Testis (tissue), 3 donors: ENCODE results near the gene NRCAM. TPM values are rescaled to one million over a fixed set of nuclear protein-coding genes. Genes with fewer than 3 reads are reported as not detected.

Experiments
- DNase-seq: peaks from one replicate; pipeline ENCODE4 v3.0.0-alpha.2; 2019
- H3K27ac ChIP-seq, 2 donors: fragments of 200-600 bp; sonication (generic); one replicate each; pipeline ENCODE4 v1.5.1; 2019
- H3K27me3 ChIP-seq: fragments of 200-600 bp; sonication (generic); one replicate; pipeline ENCODE4 v1.5.1; 2019
- H3K36me3 ChIP-seq: fragments of 200-600 bp; sonication (generic); one replicate; pipeline ENCODE4 v1.5.1; 2017; ENCODE audit warnings: low read depth; ENCODE audit errors: missing control alignments
- H3K4me1 ChIP-seq: fragments of 200-600 bp; sonication (generic); one replicate; pipeline ENCODE4 v1.5.1; 2019
- H3K4me3 ChIP-seq, 2 donors: fragments of 200-600 bp; sonication (generic); one replicate each; pipeline ENCODE4 v1.5.1; 2017 to 2019
- H3K9me3 ChIP-seq: fragments of 200-600 bp; sonication (generic); one replicate; pipeline ENCODE4 v1.5.1; 2017
- CTCF ChIP-seq, 3 experiments: fragments of 450-650 bp in 2 of 3; fragments of 200-600 bp in 1 of 3; sonication (generic) in 1 of 3; IDR thresholded peaks; one replicate each; pipeline ENCODE4 v1.5.1; 2016 to 2019; ENCODE audit warnings: antibody characterized with exemption in 3 of 3, mild to moderate bottlenecking in 2 of 3, moderate library complexity in 1 of 3
- POLR2A ChIP-seq: fragments of 450-650 bp; IDR thresholded peaks from one replicate; pipeline ENCODE4 v1.6.1; 2017; ENCODE audit warnings: antibody characterized with exemption, mild to moderate bottlenecking, moderate library complexity
- WGBS, 2 donors: methylation state at CpG; one replicate each; pipeline ENCODE4 v1.1.5; 2018; 5-methylcytosine and 5-hydroxymethylcytosine counted together
- intact Hi-C: fragments of 100-400 bp; cut with DNase I; formaldehyde crosslinking; loops from one replicate; pipeline ENCODE4 v1.15.1; 2023; ENCODE audit warnings: low total_unique reads
- polyA plus RNA-seq: library from polyadenylated mRNA; stranded (reverse); fragments of 350-450 nt; fragmentation: Illumina TruSeq; extraction: RNeasy Lipid Tissue Mini Kit (QIAGEN cat#74804); gene quantifications from one replicate; pipeline ENCODE4 v1.2.3, GENCODE V29; 2014; ENCODE audit warnings: low read depth, low replicate concordance; ENCODE audit not compliant: insufficient read depth
- total RNA-seq, 2 donors: library from RNA; depleted of rRNA; stranded (reverse); fragments of >200 nt; gene quantifications; one replicate each; pipeline ENCODE4 v1.2.3, GENCODE V29; 2016

The NRCAM gene
- total and polyA plus RNA-seq, 3 donors from 2014 or later = 7.4 to 11.4 (median 7.6) TPM

- WGBS, 2 donors = 81 to 83% methylated on average over 9 of the region's 9 CpGs
- TF ChIP-seq CTCF (IDR thresholded peaks at IDR 0.05) = no peak
- TF ChIP-seq POLR2A = no peak
- Histone ChIP-seq H3K36me3 (no peaks in the 10 kb centered on the region), H3K27me3 (no peaks in the 10 kb centered on the region), H3K4me3 (no peak overlapping the region), H3K9me3 (no peaks in the 10 kb centered on the region), H3K27ac (no peak overlapping the region), H3K4me1 (no peaks in the 10 kb centered on the region)
- no peak for DNase-seq
- intact Hi-C loops = no loop called here
These were observed 169.8 kb downstream of the NRCAM start for GRCh38 chr7:108286290-108286904.

DNA sequence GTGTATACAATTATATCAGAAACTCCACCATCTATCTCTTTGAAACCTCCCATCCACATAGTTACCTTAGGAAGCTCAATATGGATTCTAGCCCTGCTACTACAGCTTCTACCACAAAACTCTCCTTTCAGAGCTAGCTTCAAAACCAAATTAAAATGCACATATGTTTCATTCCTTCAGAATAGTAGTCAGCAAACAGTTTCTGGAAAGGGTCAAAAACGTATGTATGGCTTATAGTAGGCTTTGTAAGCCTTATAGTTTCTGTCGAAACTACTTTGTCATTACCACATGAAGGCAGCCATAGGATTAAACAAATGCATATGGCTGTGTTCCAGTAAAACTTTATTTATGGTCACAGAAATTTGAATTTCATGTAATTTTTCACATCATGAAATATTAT is 170.5 kb downstream of the NRCAM start:
- no peak overlapping the region for H3K27ac ChIP-seq
- no peaks in the 10 kb centered on the region for H3K36me3 ChIP-seq
- H3K27me3 ChIP-seq = no peaks in the 10 kb centered on the region
- H3K9me3 ChIP-seq = no peaks in the 10 kb centered on the region
- no peak for DNase-seq
- TF ChIP-seq CTCF (IDR thresholded peaks at IDR 0.05) = no peak
- TF ChIP-seq POLR2A = no peak
- intact Hi-C loops = no loop called here
- H3K4me3 ChIP-seq = no peak overlapping the region
- H3K4me1 ChIP-seq = no peaks in the 10 kb centered on the region
- 78 to 92% methylated on average over 2 of the region's 2 CpGs for WGBS, 2 donors

- intact Hi-C loops = no loop called here
These were observed 171.2 kb downstream of the NRCAM start for GRCh38 chr7:108285003-108285368.

DNA sequence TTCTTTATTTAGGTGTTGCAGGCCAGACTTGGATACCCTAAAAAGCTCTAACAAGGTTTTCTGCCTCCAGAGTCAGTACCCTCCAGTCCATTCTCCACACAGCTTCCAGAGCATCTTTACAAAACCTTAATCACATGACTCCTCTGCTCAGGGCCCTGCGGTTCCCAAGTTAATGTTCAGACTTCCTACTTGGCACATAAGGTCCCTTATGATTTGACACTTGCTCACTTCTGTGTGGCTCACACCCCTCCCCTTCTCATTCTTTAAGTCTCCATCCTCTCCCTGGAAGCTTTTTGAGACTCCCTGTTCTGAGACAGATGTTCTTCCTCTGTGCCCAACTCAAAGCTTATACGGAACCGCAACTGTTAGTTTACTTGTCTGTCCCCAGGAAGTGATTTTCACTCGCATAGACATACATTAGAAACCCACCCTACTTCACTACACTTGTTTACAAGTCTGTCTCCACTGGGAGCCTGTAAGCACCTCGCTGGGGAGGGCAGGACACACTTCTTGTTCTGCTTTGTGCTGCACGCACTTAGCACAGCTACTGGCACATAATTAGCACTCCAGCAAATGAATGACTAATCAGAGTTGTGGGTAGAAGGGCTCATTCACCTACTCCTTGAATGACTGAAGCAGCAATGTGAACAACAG is 171.8 kb downstream of the NRCAM start:
- DNase-seq = no peak
- Histone ChIP-seq H3K9me3 (no peaks in the 10 kb centered on the region), H3K27ac (no peak overlapping the region), H3K4me1 (no peaks in the 10 kb centered on the region), H3K4me3 (no peak overlapping the region), H3K27me3 (no peaks in the 10 kb centered on the region), H3K36me3 (no peaks in the 10 kb centered on the region)
- WGBS, 2 donors = 81 to 89% methylated on average over 6 of the region's 6 CpGs
- TF ChIP-seq POLR2A = no peak
- no peak for TF ChIP-seq CTCF (IDR thresholded peaks at IDR 0.05)
- intact Hi-C loops = no loop called here

More at GRCh38 chr7:108285003-108285368, 171.2 kb downstream of the NRCAM start:
- Histone ChIP-seq H3K36me3 (no peaks in the 10 kb centered on the region), H3K4me3 (no peak overlapping the region), H3K4me1 (no peaks in the 10 kb centered on the region), H3K9me3 (no peaks in the 10 kb centered on the region), H3K27me3 (no peaks in the 10 kb centered on the region), H3K27ac (no peak overlapping the region)
- DNase-seq = no peak
- 88 to 95% methylated on average over 2 of the region's 2 CpGs for WGBS, 2 donors
- TF ChIP-seq CTCF (IDR thresholded peaks at IDR 0.05) (no peak), POLR2A (no peak)

DNA sequence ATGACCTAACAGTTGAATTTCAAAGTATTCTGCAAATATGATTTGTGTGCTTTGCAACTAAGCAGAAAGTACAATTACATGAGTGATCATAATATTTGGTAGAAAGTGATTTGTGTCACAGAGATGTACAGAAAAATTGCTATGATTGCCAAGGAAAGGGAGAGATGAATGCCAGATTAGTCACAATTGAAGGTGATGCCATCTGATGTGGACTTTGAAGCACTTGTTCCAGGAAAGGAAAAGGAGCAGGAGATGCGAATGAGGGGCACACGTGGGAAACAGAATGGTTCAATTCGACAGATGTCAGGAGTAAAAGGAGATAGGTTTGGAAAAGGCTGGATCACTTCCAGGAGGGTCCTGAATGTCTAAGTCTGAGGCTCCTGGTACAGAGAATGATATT is 173.0 kb downstream of the NRCAM start:
- H3K36me3 ChIP-seq = no peaks in the 10 kb centered on the region
- TF ChIP-seq CTCF (IDR thresholded peaks at IDR 0.05) (no peak), POLR2A (no peak)
- no peaks in the 10 kb centered on the region for H3K27me3 ChIP-seq
- DNase-seq = no peak
- WGBS, 2 donors = 68 to 69% methylated on average over 3 of the region's 3 CpGs
- intact Hi-C loops = no loop called here
- H3K27ac ChIP-seq = no peak overlapping the region
- no peaks in the 10 kb centered on the region for H3K9me3 ChIP-seq
- H3K4me1 ChIP-seq = no peaks in the 10 kb centered on the region
- H3K4me3 ChIP-seq = no peak overlapping the region
